Neural cell (in vitro differentiated cells): ENCODE results near the gene RFT1. TPM values are rescaled to one million over a fixed set of nuclear protein-coding genes. Genes with fewer than 3 reads are reported as not detected.
A peak's percentile ranks its signal among the peaks of the same experiment; 100 is the strongest.

ENCODE experiments used
- H2AFZ ChIP-seq: fragments of 200-600, 300-800 bp; sonication (generic), shearing (Covaris generic); 2 replicates; pipeline ENCODE4 v1.6.0; 2014; ENCODE audit warnings: low read depth, mild to moderate bottlenecking, antibody characterized with exemption, low read length, moderate library complexity
- H3F3A ChIP-seq: fragments of 200-600 bp; shearing (Covaris generic); 2 replicates; pipeline ENCODE4 v1.6.1; 2016; ENCODE audit warnings: mild to moderate bottlenecking, moderate library complexity, mixed read lengths, antibody characterized with exemption, low read length; ENCODE audit not compliant: insufficient read depth, poor library complexity, severe bottlenecking
- H3K27ac ChIP-seq: fragments of 200-600, 300-800 bp; sonication (generic), shearing (Covaris generic); 2 replicates; pipeline ENCODE4 v1.5.1; 2014; ENCODE audit warnings: mild to moderate bottlenecking, low read length, moderate library complexity
- H3K27me3 ChIP-seq: fragments of 300-800, 200-600 bp; sonication (generic), shearing (Covaris generic); 2 replicates; pipeline ENCODE4 v1.6.0; 2014; ENCODE audit warnings: mild to moderate bottlenecking, low read depth, low read length, moderate library complexity; ENCODE audit not compliant: insufficient read depth
- H3K36me3 ChIP-seq: fragments of 300-800, 200-600 bp; sonication (generic), shearing (Covaris generic); 2 replicates; pipeline ENCODE4 v1.5.1; 2014; ENCODE audit warnings: mild to moderate bottlenecking, antibody characterized with exemption, low read length, moderate library complexity; ENCODE audit not compliant: insufficient read depth
- H3K4me2 ChIP-seq: fragments of 300-800, 200-600 bp; sonication (generic), shearing (Covaris generic); 2 replicates; pipeline ENCODE4 v1.6.0; 2014; ENCODE audit warnings: mild to moderate bottlenecking, low read length
- H3K4me3 ChIP-seq: fragments of 300-800, 200-600 bp; sonication (generic), shearing (Covaris generic); 2 replicates; pipeline ENCODE4 v1.5.1; 2014; ENCODE audit warnings: mild to moderate bottlenecking, low read length, moderate library complexity
- H3K79me2 ChIP-seq: fragments of 200-600 bp; shearing (Covaris generic); replicated peaks from 2 replicates; pipeline ENCODE4 v1.6.0; 2014; ENCODE audit warnings: mild to moderate bottlenecking, low read length, moderate library complexity; ENCODE audit not compliant: insufficient read depth
- H3K9ac ChIP-seq: fragments of 300-800, 200-600 bp; sonication (generic), shearing (Covaris generic); 2 replicates; pipeline ENCODE4 v1.6.1; 2016; ENCODE audit warnings: mild to moderate bottlenecking, low read length, mixed read lengths
- H3K9me2 ChIP-seq: fragments of 200-600 bp; shearing (Covaris generic); 2 replicates; pipeline ENCODE4 v1.6.1; 2016; ENCODE audit warnings: mild to moderate bottlenecking, low read length, mixed read lengths; ENCODE audit not compliant: insufficient read depth
- H3K9me3 ChIP-seq: fragments of 200-600, 300-800 bp; sonication (generic), shearing (Covaris generic); 2 replicates; pipeline ENCODE4 v1.6.1; 2016; ENCODE audit warnings: mild to moderate bottlenecking, mixed run types, low read length, moderate library complexity, mixed read lengths
- H4K20me1 ChIP-seq: fragments of 200-600 bp; shearing (Covaris generic); 2 replicates; pipeline ENCODE4 v1.6.1; 2016; ENCODE audit warnings: mild to moderate bottlenecking, mixed run types; ENCODE audit not compliant: insufficient read depth
- CTCF ChIP-seq: fragments of 450-650 bp; IDR thresholded peaks from 2 replicates; pipeline ENCODE4 v1.5.1; 2014; ENCODE audit warnings: antibody characterized with exemption, mild to moderate bottlenecking, moderate library complexity; ENCODE audit not compliant: poor library complexity, severe bottlenecking
- EP300 ChIP-seq: fragments of 450-650 bp; conservative IDR thresholded peaks from 2 replicates; pipeline ENCODE4 v1.6.1; 2014; ENCODE audit warnings: antibody characterized with exemption, mild to moderate bottlenecking, moderate library complexity; ENCODE audit not compliant: poor library complexity, severe bottlenecking
- EZH2 ChIP-seq: fragments of 200-600, 300-800 bp; shearing (Covaris generic), sonication (generic); IDR thresholded peaks from 2 replicates; pipeline ENCODE4 v1.6.1; 2014; ENCODE audit warnings: antibody characterized with exemption, low read length, borderline replicate concordance, mild to moderate bottlenecking; ENCODE audit not compliant: insufficient read depth, poor library complexity, severe bottlenecking
- MXI1 ChIP-seq: fragments of 450-650 bp; conservative IDR thresholded peaks from 2 replicates; pipeline ENCODE4 v1.6.1; 2014; ENCODE audit warnings: antibody characterized with exemption, mild to moderate bottlenecking; ENCODE audit not compliant: poor library complexity, severe bottlenecking
- POLR2AphosphoS5 ChIP-seq: IDR thresholded peaks from 2 replicates; pipeline ENCODE4 v1.6.1; 2012
- RAD21 ChIP-seq: fragments of 450-650 bp; conservative IDR thresholded peaks from 2 replicates; pipeline ENCODE4 v1.6.1; 2014; ENCODE audit warnings: antibody characterized with exemption, mild to moderate bottlenecking, moderate library complexity
- REST ChIP-seq: IDR thresholded peaks from 2 replicates; pipeline ENCODE4 v1.6.1; 2012; ENCODE audit warnings: borderline replicate concordance
- SMC3 ChIP-seq: fragments of 450-650 bp; conservative IDR thresholded peaks from 2 replicates; pipeline ENCODE4 v1.6.1; 2014; ENCODE audit warnings: antibody characterized with exemption, mild to moderate bottlenecking, moderate library complexity; ENCODE audit not compliant: poor library complexity
- TAF1 ChIP-seq: IDR thresholded peaks from 2 replicates; pipeline ENCODE4 v1.6.1; 2012; ENCODE audit warnings: low read depth
- polyA plus RNA-seq: library from polyadenylated mRNA; depleted of rRNA; stranded (reverse); fragments of >200 nt; gene quantifications from 2 replicates; pipeline ENCODE4 v1.2.3, GENCODE V29; 2014

The RFT1 gene
- polyA plus RNA-seq, 1 donor from 2014 or later, result 6.1 TPM

- Histone ChIP-seq H3K36me3 (no peaks in the 10 kb centered on the region), H3F3A (no peaks in the 10 kb centered on the region), H3K9me2 (no peaks in the 10 kb centered on the region), H3K4me3 (peak overlapping the region; percentile 28), H2AFZ (no peak overlapping the region), H4K20me1 (no peaks in the 10 kb centered on the region), H3K9ac (no peak overlapping the region), H3K9me3 (no peaks in the 10 kb centered on the region), H3K79me2 (no peaks in the 10 kb centered on the region), H3K27me3 (no peaks in the 10 kb centered on the region), H3K27ac (no peak overlapping the region), H3K4me2 (no peak overlapping the region)
- TF ChIP-seq MXI1 (peak; percentile 15), RAD21 (no peak), EZH2 (no peak), TAF1 (no peak)
Measured at GRCh38 chr3:53074761-53075742, 55.2 kb downstream of the RFT1 start.

- Histone ChIP-seq H3K9me3 (no peaks in the 10 kb centered on the region), H3K4me2 (no peak overlapping the region), H3K9me2 (no peaks in the 10 kb centered on the region), H3K27me3 (no peaks in the 10 kb centered on the region), H3F3A (no peaks in the 10 kb centered on the region), H3K4me3 (no peak overlapping the region), H3K27ac (no peak overlapping the region), H4K20me1 (no peaks in the 10 kb centered on the region), H3K79me2 (no peaks in the 10 kb centered on the region), H2AFZ (no peak overlapping the region), H3K9ac (no peak overlapping the region), H3K36me3 (no peaks in the 10 kb centered on the region)
- TF ChIP-seq MXI1, result no peak
- TF ChIP-seq EZH2, result no peak
- TF ChIP-seq SMC3, result no peak
- TF ChIP-seq CTCF, result no peak
- TF ChIP-seq POLR2AphosphoS5, result no peak
- no peak for TF ChIP-seq RAD21
- TF ChIP-seq TAF1, result no peak
- no peak for TF ChIP-seq EP300
- TF ChIP-seq REST, result no peak
Measured at GRCh38 chr3:53074366-53074696, 55.9 kb downstream of the RFT1 start.
